PC-3 (cell line): Measurements from ENCODE around the gene CCNI. TPM values are rescaled to one million over a fixed set of nuclear protein-coding genes. Genes with fewer than 3 reads are reported as not detected.

Source experiments
- ATAC-seq: fragments of 200-7000 bp; cut with Tn5 transposase; 2 replicates; pipeline ENCODE4 v1.9.1; 2020; ENCODE audit warnings: mild to moderate bottlenecking, moderate library complexity
- BruUV-seq: library from RNA; stranded (reverse); fragments of 400-500 nt; replicated peaks from 2 replicates; lab custom pipeline; 2021; lab: Mats Ljungman, UMichigan
- CTCF ChIA-PET: fragments of 300-600 bp; sonication (Branson Sonifier 250); formaldehyde crosslinking; loops from one replicate; lab custom pipeline; 2022; ENCODE audit warnings: antibody characterized with exemption; lab: Charles Lee
- POLR2A ChIA-PET: fragments of 300-600 bp; sonication (Branson Sonifier 250); formaldehyde crosslinking; loops from one replicate; lab custom pipeline; 2022; ENCODE audit warnings: antibody characterized with exemption; ENCODE audit not compliant: unreplicated experiment; lab: Charles Lee
- DNase-seq: peaks from one replicate; pipeline ENCODE4 v3.0.0-alpha.2; 2015
- H2AFZ ChIP-seq: fragments of 300-600 bp; sonication (generic); 2 replicates; pipeline ENCODE4 v1.6.0; 2016; ENCODE audit warnings: antibody characterized with exemption, low read length
- H3F3A ChIP-seq: fragments of 300-600 bp; sonication (generic); one replicate; pipeline ENCODE4 v1.6.0; 2017; ENCODE audit warnings: antibody characterized with exemption, low read length, control low read depth, mild to moderate bottlenecking; ENCODE audit not compliant: unreplicated experiment
- H3K27ac ChIP-seq: fragments of 300-600 bp; sonication (generic); 2 replicates; pipeline ENCODE4 v1.5.1; 2016; ENCODE audit warnings: mild to moderate bottlenecking, low read length
- H3K27me3 ChIP-seq: fragments of 300-600 bp; sonication (generic); 2 replicates; pipeline ENCODE4 v1.6.1; 2016; ENCODE audit warnings: low read length, mixed read lengths
- H3K36me3 ChIP-seq: fragments of 300-600 bp; sonication (generic); 2 replicates; pipeline ENCODE4 v1.6.1; 2016; ENCODE audit warnings: low read depth, mixed run types, low read length, mixed read lengths
- H3K4me1 ChIP-seq: fragments of 300-600 bp; sonication (generic); 2 replicates; pipeline ENCODE4 v1.5.1; 2016; ENCODE audit warnings: low read length; ENCODE audit not compliant: insufficient read depth
- H3K4me2 ChIP-seq: fragments of 300-600 bp; sonication (generic); 2 replicates; pipeline ENCODE4 v1.6.0; 2016; ENCODE audit warnings: low read length
- H3K4me3 ChIP-seq: fragments of 300-600 bp; sonication (generic); 2 replicates; pipeline ENCODE4 v1.5.1; 2016; ENCODE audit warnings: mild to moderate bottlenecking, low read length, mixed read lengths
- H3K79me2 ChIP-seq: fragments of 300-600 bp; sonication (generic); 2 replicates; pipeline ENCODE4 v1.6.1; 2017; ENCODE audit warnings: low read length, mixed read lengths
- H3K9ac ChIP-seq: fragments of 300-600 bp; sonication (generic); 2 replicates; pipeline ENCODE4 v1.6.0; 2016; ENCODE audit warnings: mild to moderate bottlenecking, low read length
- H3K9me2 ChIP-seq: fragments of 300-600 bp; sonication (generic); replicated peaks from 2 replicates; pipeline ENCODE4 v1.6.1; 2016; ENCODE audit warnings: mixed run types, low read length, mixed read lengths
- H3K9me3 ChIP-seq: fragments of 300-600 bp; sonication (generic); 2 replicates; pipeline ENCODE4 v1.6.1; 2016; ENCODE audit warnings: low read length, mixed read lengths
- H4K20me1 ChIP-seq: fragments of 300-600 bp; sonication (generic); 2 replicates; pipeline ENCODE4 v1.6.1; 2016; ENCODE audit warnings: low read length, mixed read lengths
- CTCF ChIP-seq: fragments of 300-600 bp; sonication (generic); conservative IDR thresholded peaks from 2 replicates; pipeline ENCODE4 v1.5.1; 2017; ENCODE audit warnings: antibody characterized with exemption, low read depth, mild to moderate bottlenecking, low read length
- EZH2 ChIP-seq: fragments of 300-600 bp; sonication (generic); IDR thresholded peaks from one replicate; pipeline ENCODE4 v1.6.1; 2017; ENCODE audit warnings: antibody characterized with exemption, mild to moderate bottlenecking, low read length; ENCODE audit not compliant: unreplicated experiment
- EZH2phosphoT487 ChIP-seq: fragments of 300-600 bp; sonication (generic); IDR thresholded peaks from 2 replicates; pipeline ENCODE4 v1.6.1; 2018; ENCODE audit warnings: mild to moderate bottlenecking, antibody characterized with exemption, low read length, borderline replicate concordance
- intact Hi-C: fragments of 100-400 bp; cut with micrococcal nuclease; formaldehyde crosslinking; loops from 2 replicates; pipeline ENCODE4 v1.9.0; 2023
- total RNA-seq: library from RNA; depleted of rRNA; stranded (reverse); fragments of >200 nt; gene quantifications from 2 replicates; pipeline ENCODE4 v1.2.3, GENCODE V29; 2014

CCNI gene
- total RNA-seq, 1 experiment from 2014 or later, result 60.1 TPM

GRCh38 chr4:77110730-77111129 is 34.9 kb upstream of the CCNI start:
- no peak overlapping the region for H3K9ac ChIP-seq

GRCh38 chr4:77104791-77105540 is 29.2 kb upstream of the CCNI start:
- no peak overlapping the region for H3K4me3 ChIP-seq
- ChIA-PET POLR2A (no interaction called here), CTCF (interaction anchor here (1.1 kb wide), 1 partner anchor 9 kb away, joined by 7 read pairs; no protein-coding TSS in a partner anchor)
- no peak overlapping the region for H3K9ac ChIP-seq
- H3K79me2 ChIP-seq, result no peaks in the 10 kb centered on the region
- intact Hi-C loops, result no loop called here
- H4K20me1 ChIP-seq, result no peaks in the 10 kb centered on the region
- H3K9me3 ChIP-seq, result no peaks in the 10 kb centered on the region
- ATAC-seq, result no peak
- H3K27me3 ChIP-seq, result no peaks in the 10 kb centered on the region
- no peaks in the 10 kb centered on the region for H3K36me3 ChIP-seq
- H3K4me1 ChIP-seq, result peaks cover 6% of the 10 kb centered on the region; the same call in 1 of the 2 replicates
- H3K27ac ChIP-seq, result peak overlapping the region; percentile 15; the same call in 1 of the 2 replicates
- H3F3A ChIP-seq, result no peaks in the 10 kb centered on the region
- H2AFZ ChIP-seq, result no peak overlapping the region
- H3K4me2 ChIP-seq, result no peak overlapping the region
- TF ChIP-seq EZH2phosphoT487 (no peak), CTCF (no peak), EZH2 (no peak)
- H3K9me2 ChIP-seq, result no peaks in the 10 kb centered on the region
- DNase-seq, result peak; percentile 70
- BruUV-seq, result no TSS peak

More at GRCh38 chr4:77110730-77111129, 34.9 kb upstream of the CCNI start:
- DNase-seq, result no peak
- no peaks in the 10 kb centered on the region for H3K27me3 ChIP-seq
- BruUV-seq, result no TSS peak
- no peak overlapping the region for H3K4me2 ChIP-seq
- H2AFZ ChIP-seq, result no peak overlapping the region
- H3K27ac ChIP-seq, result no peak overlapping the region
- no peak overlapping the region for H3K4me3 ChIP-seq
- CTCF ChIA-PET, result no interaction called here
- no peaks in the 10 kb centered on the region for H4K20me1 ChIP-seq
- TF ChIP-seq EZH2phosphoT487, result no peak
- no peak for TF ChIP-seq CTCF
- TF ChIP-seq EZH2, result no peak
- no peaks in the 10 kb centered on the region for H3K36me3 ChIP-seq
- H3K79me2 ChIP-seq, result no peaks in the 10 kb centered on the region
- no peaks in the 10 kb centered on the region for H3K9me3 ChIP-seq
- ATAC-seq, result no peak
- H3K4me1 ChIP-seq, result no peaks in the 10 kb centered on the region
- H3K9me2 ChIP-seq, result no peaks in the 10 kb centered on the region
- intact Hi-C loops, result no loop called here
- POLR2A ChIA-PET, result no interaction called here
- no peaks in the 10 kb centered on the region for H3F3A ChIP-seq

- H4K20me1 ChIP-seq, result no peaks in the 10 kb centered on the region
- TF ChIP-seq CTCF (no peak), EZH2phosphoT487 (no peak), EZH2 (no peak)
- BruUV-seq, result no TSS peak
- H3K36me3 ChIP-seq, result no peaks in the 10 kb centered on the region
- DNase-seq (no peak), ATAC-seq (no peak)
- H3K27me3 ChIP-seq, result no peaks in the 10 kb centered on the region
- no peaks in the 10 kb centered on the region for H3K9me3 ChIP-seq
- no peak overlapping the region for H3K4me2 ChIP-seq
- H3K9ac ChIP-seq, result no peak overlapping the region
- no peaks in the 10 kb centered on the region for H3K9me2 ChIP-seq
- no peak overlapping the region for H3K27ac ChIP-seq
- H2AFZ ChIP-seq, result no peak overlapping the region
- ChIA-PET POLR2A (no interaction called here), CTCF (interaction anchor here (1.1 kb wide), 1 partner anchor 9 kb away, joined by 7 read pairs; no protein-coding TSS in a partner anchor)
- H3K4me3 ChIP-seq, result no peak overlapping the region
- H3K79me2 ChIP-seq, result no peaks in the 10 kb centered on the region
- H3F3A ChIP-seq, result no peaks in the 10 kb centered on the region
- intact Hi-C loops, result no loop called here
- H3K4me1 ChIP-seq, result peaks cover 6% of the 10 kb centered on the region; the same call in 1 of the 2 replicates
These were observed 28.6 kb upstream of the CCNI start for GRCh38 chr4:77104388-77104787.
